Stimulated activated CD8-positive, alpha-beta memory T cell treated with anti-CD3 and anti-CD28 coated beads, Interleukin-12 subunit alpha, Interleukin-12 subunit beta, amount 100 ng/mL, for 24 hours (primary cell): Measurements from ENCODE around the gene RRP1.

Experiments used
- DNase-seq: peaks from one replicate; pipeline ENCODE4 v3.0.0-alpha.2; 2020; ENCODE audit errors: extremely low read depth

The RRP1 gene, protein sequence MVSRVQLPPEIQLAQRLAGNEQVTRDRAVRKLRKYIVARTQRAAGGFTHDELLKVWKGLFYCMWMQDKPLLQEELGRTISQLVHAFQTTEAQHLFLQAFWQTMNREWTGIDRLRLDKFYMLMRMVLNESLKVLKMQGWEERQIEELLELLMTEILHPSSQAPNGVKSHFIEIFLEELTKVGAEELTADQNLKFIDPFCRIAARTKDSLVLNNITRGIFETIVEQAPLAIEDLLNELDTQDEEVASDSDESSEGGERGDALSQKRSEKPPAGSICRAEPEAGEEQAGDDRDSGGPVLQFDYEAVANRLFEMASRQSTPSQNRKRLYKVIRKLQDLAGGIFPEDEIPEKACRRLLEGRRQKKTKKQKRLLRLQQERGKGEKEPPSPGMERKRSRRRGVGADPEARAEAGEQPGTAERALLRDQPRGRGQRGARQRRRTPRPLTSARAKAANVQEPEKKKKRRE

DNA sequence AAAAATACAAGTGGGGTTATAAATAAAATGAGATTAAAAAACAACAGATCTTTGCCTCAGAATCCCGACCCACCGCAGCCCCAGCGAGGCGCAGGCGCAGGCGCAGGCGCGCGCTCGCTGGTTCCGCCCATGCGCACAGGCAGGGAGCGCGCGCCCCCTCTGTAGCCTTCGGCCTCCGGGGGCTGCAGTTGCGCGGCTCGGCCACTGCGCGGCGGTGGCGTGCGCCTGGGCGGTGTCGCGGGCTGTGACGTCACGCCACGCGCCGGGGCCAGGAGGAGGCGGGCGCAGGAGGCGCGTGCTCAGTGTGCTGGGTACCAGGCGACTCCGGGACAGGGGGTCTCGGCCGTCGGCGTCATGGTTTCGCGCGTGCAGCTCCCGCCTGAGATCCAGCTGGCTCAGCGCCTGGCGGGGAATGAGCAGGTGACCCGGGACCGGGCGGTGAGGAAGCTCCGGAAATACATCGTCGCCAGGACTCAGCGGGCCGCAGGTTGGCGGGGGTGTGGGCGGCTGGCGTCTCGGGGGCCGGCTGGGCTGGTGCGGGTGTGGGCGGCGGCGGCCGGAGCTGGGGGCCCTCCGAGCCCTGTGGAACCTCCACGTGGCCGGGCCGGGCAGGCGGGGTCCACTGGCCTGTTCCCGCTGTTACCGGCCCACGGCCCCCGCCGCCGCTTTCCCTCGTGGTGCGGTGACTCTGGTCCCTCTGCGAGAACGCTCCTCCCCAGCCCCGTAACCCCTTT is at the start of gene RRP1:
Gene RRP1, plus strand, starts transcription at position 302 of the 734 bp plus-strand sequence. Its CDS starts 53 bp downstream, at position 355.
- peak; percentile 85 for DNase-seq

DNA sequence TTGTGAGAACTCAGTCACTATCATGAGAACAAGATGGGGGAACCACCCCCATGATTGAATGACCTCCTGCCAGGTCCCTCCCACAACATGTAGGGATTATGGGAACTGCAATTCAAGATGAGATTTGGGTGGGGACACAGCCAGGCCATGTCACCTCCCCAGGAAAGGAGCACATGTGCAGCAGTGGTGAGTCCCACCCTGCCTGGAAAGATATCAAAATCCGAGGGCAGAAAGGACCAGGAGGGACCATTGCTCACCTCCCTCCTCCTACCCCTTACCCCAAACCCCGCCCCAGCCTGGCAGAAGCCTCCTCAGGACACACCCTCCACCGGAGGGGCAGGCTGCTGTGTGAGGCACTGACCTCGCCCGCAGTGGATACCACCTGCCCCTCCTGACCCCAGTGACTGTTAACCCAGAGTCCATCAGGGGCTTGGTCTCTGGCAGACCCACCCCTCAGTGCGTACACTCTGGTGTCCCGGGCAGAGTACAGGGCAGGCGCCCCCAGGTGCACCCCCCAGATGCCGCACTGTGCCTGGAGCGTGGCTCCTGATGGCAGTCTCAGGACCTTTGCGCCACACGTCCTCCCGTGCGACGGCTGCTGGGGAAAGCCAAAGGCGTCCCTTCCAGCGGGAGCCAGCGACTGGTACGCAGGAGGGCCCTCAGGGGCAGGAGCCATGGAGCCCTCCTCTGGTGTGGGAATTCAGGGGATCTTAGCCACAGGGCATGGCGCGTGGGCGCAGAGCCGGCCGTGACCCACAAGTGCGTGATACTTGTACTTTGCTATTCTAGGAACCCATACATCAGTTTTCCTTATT is 49.5 kb upstream of the RRP1 start:
- DNase-seq: no peak

GRCh38 chr21:43740497-43741156 is 48.8 kb upstream of the RRP1 start:
- no peak for DNase-seq

GRCh38 chr21:43741423-43742096 is 47.8 kb upstream of the RRP1 start:
- DNase-seq: no peak

DNA sequence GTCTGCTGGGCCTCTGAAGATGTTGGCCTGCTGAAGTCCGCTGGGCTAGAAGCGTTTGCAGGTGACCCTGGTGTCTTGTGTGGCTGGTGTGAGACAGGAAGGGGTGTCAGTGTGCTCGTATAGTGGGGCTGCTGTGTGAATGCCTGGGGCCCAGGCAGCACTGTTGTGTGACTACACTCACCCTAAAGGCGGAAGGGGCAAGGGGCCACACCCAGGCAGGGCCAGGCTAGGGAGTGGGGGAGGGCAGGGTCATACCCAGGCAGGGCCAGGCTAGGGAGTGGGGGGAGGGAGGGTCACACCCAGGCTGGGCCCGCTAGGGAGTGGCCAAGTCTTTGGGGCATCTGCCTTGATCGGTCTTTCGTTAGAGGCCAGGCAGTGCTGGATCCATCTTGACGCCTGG is 45.4 kb upstream of the RRP1 start:
- DNase-seq: no peak

- DNase-seq: no peak
Observed at GRCh38 chr21:43744725-43745124, 44.7 kb upstream of the RRP1 start.

- DNase-seq: no peak
Observed at GRCh38 chr21:43745772-43746517, 43.4 kb upstream of the RRP1 start.

GRCh38 chr21:43748622-43749021 is 40.8 kb upstream of the RRP1 start:
- no peak for DNase-seq

DNA sequence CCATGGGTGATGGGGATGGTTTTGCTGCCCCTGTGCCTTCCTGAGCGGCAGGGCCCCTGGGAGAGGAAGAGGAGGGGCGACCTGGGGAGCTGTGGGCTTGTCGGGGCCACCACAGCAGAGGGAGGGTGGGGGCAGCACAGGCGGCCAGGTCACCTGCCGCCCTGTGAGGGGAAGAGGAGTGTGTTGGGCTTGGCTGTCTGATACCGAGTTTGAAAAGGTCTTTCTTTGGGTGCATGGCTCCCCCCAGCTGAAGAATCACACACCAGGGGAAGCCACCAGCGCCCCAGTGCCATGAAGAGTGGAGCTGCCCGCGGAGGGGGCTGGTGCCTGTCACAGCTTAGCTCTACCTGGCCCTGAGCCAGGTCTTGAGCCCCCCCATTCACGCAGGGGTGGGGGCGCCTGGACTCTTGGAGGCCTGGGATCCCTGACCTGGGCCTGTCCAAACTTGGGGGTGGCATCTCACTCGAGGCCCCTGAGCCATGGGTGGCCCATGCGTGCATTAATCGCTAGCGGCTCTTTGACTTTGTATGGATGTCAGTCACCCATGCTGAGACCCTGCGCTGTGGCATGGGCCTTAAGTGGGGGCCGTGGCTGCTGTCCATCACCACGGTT is 39.6 kb upstream of the RRP1 start:
- no peak for DNase-seq

DNA sequence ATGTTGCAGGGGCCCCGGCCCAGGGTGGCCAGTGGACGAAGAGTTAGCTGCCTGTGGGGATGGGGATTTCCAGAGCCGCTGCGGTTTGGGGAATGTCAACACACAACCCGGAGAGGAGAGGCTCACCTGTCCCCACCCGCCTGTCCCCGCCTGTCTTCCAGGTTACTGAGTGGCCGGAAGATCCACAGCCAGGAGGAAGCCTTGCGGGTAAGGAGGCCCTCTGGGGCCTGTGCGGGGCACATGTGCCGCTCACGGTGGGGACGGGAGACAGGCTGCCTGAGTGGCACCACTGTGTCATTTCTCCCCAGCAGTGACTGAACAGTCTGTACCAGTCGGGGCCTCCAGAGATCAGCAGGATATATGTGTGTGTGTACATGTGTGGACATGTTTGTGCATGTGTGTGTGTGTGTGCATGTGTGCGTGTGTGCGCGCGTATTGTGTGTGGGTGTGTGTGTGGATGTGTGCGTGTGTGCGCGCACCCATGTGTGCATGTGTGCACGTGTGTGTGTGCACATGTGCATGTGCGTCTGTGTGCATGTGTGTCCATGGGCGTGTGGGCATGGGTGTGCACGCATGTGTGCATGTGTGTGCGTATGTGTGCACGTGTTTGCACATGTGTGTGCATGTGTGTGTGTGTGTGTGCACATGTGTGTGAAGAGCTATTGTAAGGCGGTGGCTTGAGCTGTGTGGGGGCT is 38.9 kb upstream of the RRP1 start:
- no peak for DNase-seq

DNA sequence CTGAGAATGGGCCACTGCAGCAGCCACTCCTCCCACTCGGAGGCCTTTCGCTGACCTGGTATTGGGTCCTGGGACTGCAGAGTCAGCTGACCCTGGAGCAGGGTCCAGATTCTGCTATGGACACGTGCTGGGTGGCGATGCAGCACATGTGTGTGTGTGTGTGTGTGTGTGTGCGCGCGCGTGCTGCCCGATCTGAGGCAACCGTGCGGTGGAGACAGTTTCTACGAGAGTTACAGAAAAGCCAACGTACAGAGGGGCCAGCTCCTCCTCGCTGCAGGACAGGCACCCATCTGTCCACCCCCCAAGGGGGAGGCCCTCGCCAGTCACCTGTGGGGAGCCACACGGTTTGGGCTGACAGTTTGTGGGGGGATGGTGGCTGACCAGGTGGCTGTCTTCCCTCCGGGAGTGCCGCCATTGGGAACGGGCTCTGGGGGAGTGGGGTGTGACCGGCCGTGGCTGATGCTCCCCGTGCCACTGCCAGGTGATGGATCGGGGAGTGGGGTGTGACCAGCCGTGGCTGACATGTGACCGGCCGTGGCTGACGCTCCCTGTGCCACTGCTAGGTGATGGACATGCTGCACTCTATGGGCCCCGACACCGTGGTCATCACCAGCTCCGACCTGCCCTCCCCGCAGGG is 37.3 kb upstream of the RRP1 start:
- no peak for DNase-seq

GRCh38 chr21:43752758-43753438 is 36.5 kb upstream of the RRP1 start:
- no peak for DNase-seq

DNA sequence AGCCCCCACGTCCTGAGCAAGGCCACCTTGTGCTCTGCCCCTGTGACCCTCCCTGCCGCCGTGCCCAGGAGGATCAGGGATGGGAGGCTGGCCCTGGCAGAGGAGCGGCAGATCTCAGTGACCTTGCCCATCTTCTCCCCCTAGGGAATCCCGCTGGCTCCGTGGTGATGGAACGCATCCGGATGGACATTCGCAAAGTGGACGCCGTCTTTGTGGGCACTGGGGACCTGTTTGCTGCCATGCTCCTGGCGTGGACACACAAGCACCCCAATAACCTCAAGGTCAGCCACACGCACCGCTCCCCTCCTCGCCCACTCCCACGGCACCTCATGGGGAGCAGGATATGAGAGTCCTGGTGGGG is 36.0 kb upstream of the RRP1 start:
- no peak for DNase-seq

GRCh38 chr21:43754948-43755781 is 34.2 kb upstream of the RRP1 start:
- DNase-seq: no peak

- DNase-seq: no peak
Observed at GRCh38 chr21:43755820-43756594, 33.4 kb upstream of the RRP1 start.

GRCh38 chr21:43757601-43758000 is 31.8 kb upstream of the RRP1 start:
- DNase-seq: no peak
